Suprapubic skin (tissue), 4 donors: ENCODE results near the gene EGFR. TPM values are rescaled to one million over a fixed set of nuclear protein-coding genes. Genes with fewer than 3 reads are reported as not detected.

Experiments
- DNase-seq, 2 donors: peaks; one replicate each; pipeline ENCODE4 v3.0.0-alpha.2; 2019; ENCODE audit warnings: low spot score in 2 of 2
- H3K27ac ChIP-seq: fragments of 200-600 bp; sonication (generic); one replicate; pipeline ENCODE4 v1.5.1; 2019
- H3K27me3 ChIP-seq: fragments of 200-600 bp; sonication (generic); one replicate; pipeline ENCODE4 v1.5.1; 2019
- H3K36me3 ChIP-seq: fragments of 200-600 bp; sonication (generic); one replicate; pipeline ENCODE4 v1.5.1; 2019
- H3K4me1 ChIP-seq: fragments of 200-600 bp; sonication (generic); one replicate; pipeline ENCODE4 v1.5.1; 2019
- H3K4me3 ChIP-seq: fragments of 200-600 bp; sonication (generic); one replicate; pipeline ENCODE4 v1.5.1; 2019; ENCODE audit warnings: mild to moderate bottlenecking
- H3K9me3 ChIP-seq: fragments of 200-600 bp; sonication (generic); one replicate; pipeline ENCODE4 v1.5.1; 2019
- CTCF ChIP-seq, 2 donors: fragments of 200-600 bp in 1 of 2; fragments of 450-650 bp in 1 of 2; sonication (generic) in 1 of 2; IDR thresholded peaks; one replicate each; pipeline ENCODE4 v1.5.1; 2016 to 2019; ENCODE audit warnings: antibody characterized with exemption in 2 of 2, mild to moderate bottlenecking in 1 of 2, moderate library complexity in 1 of 2
- EP300 ChIP-seq: sonication (generic); formaldehyde crosslinking; IDR thresholded peaks from one replicate; pipeline ENCODE4 v1.6.1; 2017; ENCODE audit warnings: antibody characterized with exemption
- POLR2A ChIP-seq, 2 donors: fragments of 450-650 bp; IDR thresholded peaks; one replicate each; pipeline ENCODE4 v1.6.1; 2017; ENCODE audit warnings: antibody characterized with exemption in 2 of 2, mild to moderate bottlenecking in 2 of 2, moderate library complexity in 2 of 2
- POLR2AphosphoS5 ChIP-seq, 3 donors: sonication (generic); formaldehyde crosslinking; IDR thresholded peaks; one replicate each; pipeline ENCODE4 v1.6.1; 2017; ENCODE audit warnings: antibody characterized with exemption in 3 of 3
- WGBS: methylation state at CpG from one replicate; pipeline ENCODE4 v1.1.5; 2018; 5-methylcytosine and 5-hydroxymethylcytosine counted together
- total RNA-seq, 4 donors: library from RNA; depleted of rRNA; stranded (reverse); fragments of >200 nt; gene quantifications; one replicate each; pipeline ENCODE4 v1.1.0, GENCODE V29; 2016

EGFR gene
- total RNA-seq, 4 donors from 2014 or later: 231 to 341 (median 271) TPM

GRCh38 chr7:55258631-55259030 lies 239.8 kb downstream of the EGFR start:
- H3K27ac ChIP-seq: no peak overlapping the region
- H3K4me1 ChIP-seq: peaks cover 21% of the 10 kb centered on the region
- H3K36me3 ChIP-seq: no peaks in the 10 kb centered on the region
- TF ChIP-seq CTCF (IDR thresholded peaks at IDR 0.05) (no peak), POLR2A (IDR thresholded peaks at IDR 0.05) (no peak), POLR2AphosphoS5 (IDR thresholded peaks at IDR 0.05) (no peak), EP300 (no peak)
- WGBS: 90% methylated on average over 9 of the region's 9 CpGs
- no peak overlapping the region for H3K4me3 ChIP-seq
- no peaks in the 10 kb centered on the region for H3K9me3 ChIP-seq
- H3K27me3 ChIP-seq: peaks cover 2% of the 10 kb centered on the region
- DNase-seq: no peak

- no peaks in the 10 kb centered on the region for H3K36me3 ChIP-seq
- peaks cover 9% of the 10 kb centered on the region for H3K4me1 ChIP-seq
- peaks cover 2% of the 10 kb centered on the region for H3K27me3 ChIP-seq
- no peak overlapping the region for H3K4me3 ChIP-seq
- no peak for DNase-seq
- H3K9me3 ChIP-seq: no peaks in the 10 kb centered on the region
- TF ChIP-seq POLR2AphosphoS5 (IDR thresholded peaks at IDR 0.05) (no peak), POLR2A (IDR thresholded peaks at IDR 0.05) (no peak), CTCF (IDR thresholded peaks at IDR 0.05) (no peak), EP300 (no peak)
- 83% methylated on average over 8 of the region's 9 CpGs for WGBS
- no peak overlapping the region for H3K27ac ChIP-seq
Observed at GRCh38 chr7:55260171-55260570, 241.4 kb downstream of the EGFR start.

DNA sequence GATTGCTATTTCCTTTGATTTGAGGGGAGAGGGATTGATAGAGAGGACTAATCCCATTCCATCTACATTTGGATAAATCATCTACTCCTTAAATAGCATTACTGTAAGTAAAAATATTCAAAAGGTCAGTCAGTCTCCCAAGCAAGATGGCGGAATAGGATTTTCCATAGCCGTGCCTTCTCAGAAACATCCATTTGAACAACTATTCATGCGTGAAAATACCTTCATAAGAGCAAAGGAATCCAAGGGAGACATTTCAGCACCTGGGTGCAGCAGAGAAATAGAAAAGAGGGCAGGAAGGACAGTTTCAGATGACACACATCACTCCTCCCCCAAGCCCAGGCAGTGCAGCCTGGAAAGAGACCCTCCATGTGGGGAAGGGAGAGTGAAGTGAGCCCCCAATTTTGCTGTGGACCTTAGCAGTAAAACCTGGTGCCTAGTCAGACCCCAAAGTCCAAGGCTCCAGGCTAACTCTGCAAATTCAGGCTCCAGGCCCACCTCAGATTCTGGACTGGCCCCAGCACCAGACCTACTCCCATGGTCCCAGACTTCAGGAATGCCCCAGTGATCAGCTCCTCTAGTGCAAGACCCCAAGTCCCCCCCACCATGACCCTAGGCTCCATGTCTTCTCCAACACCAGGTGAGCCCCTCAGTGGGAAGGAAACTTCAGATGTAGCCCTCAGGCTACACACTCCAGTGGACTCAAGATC lies 242.0 kb downstream of the EGFR start:
- H3K27me3 ChIP-seq: peaks cover 2% of the 10 kb centered on the region
- DNase-seq: no peak
- peaks cover 2% of the 10 kb centered on the region for H3K4me1 ChIP-seq
- no peak overlapping the region for H3K27ac ChIP-seq
- TF ChIP-seq POLR2AphosphoS5 (IDR thresholded peaks at IDR 0.05): no peak
- TF ChIP-seq CTCF (IDR thresholded peaks at IDR 0.05): no peak
- TF ChIP-seq EP300: no peak
- no peak for TF ChIP-seq POLR2A (IDR thresholded peaks at IDR 0.05)
- no peak overlapping the region for H3K4me3 ChIP-seq
- no peaks in the 10 kb centered on the region for H3K36me3 ChIP-seq
- no peaks in the 10 kb centered on the region for H3K9me3 ChIP-seq
- 67% methylated on average over 3 of the region's 3 CpGs for WGBS
